SK-N-SH treated with all-trans-retinoic acid at 6 μM for 48 hours (cell line): Measurements from ENCODE around the gene CLEC16A.

Experiments used
- CREB5 ChIP-seq: fragments of 250-450 bp; sonication (Bioruptor Pico); IDR thresholded peaks from 2 replicates; pipeline ENCODE4 v1.5.1; 2020; ENCODE audit warnings: low read depth, mild to moderate bottlenecking, moderate library complexity
- CSDC2 ChIP-seq: fragments of 250-450 bp; sonication (Bioruptor Pico); IDR thresholded peaks from 2 replicates; pipeline ENCODE4 v1.5.0; 2020; ENCODE audit warnings: mild to moderate bottlenecking, moderate library complexity
- GLIS3 ChIP-seq: fragments of 250-450 bp; sonication (Bioruptor Pico); IDR thresholded peaks from 2 replicates; pipeline ENCODE4 v1.5.0; 2020; ENCODE audit warnings: mild to moderate bottlenecking, moderate library complexity
- TCF4 ChIP-seq: fragments of 250-450 bp; sonication (Bioruptor Pico); IDR thresholded peaks from 2 replicates; pipeline ENCODE4 v1.8.0; 2021; ENCODE audit warnings: mild to moderate bottlenecking, moderate library complexity, borderline replicate concordance
- ZFP3 ChIP-seq: fragments of 250-450 bp; sonication (Bioruptor Pico); IDR thresholded peaks from 2 replicates; pipeline ENCODE4 v1.5.0; 2020; ENCODE audit warnings: mild to moderate bottlenecking, moderate library complexity
- ZNF565 ChIP-seq: fragments of 450-650 bp; formaldehyde crosslinking; conservative IDR thresholded peaks from 2 replicates; pipeline ENCODE4 v1.5.0; 2020; ENCODE audit warnings: low read depth, mild to moderate bottlenecking, moderate library complexity
- ZNF70 ChIP-seq: fragments of 450-650 bp; formaldehyde crosslinking; IDR thresholded peaks from 2 replicates; pipeline ENCODE4 v1.5.0; 2020; ENCODE audit warnings: mild to moderate bottlenecking, moderate library complexity

DNA sequence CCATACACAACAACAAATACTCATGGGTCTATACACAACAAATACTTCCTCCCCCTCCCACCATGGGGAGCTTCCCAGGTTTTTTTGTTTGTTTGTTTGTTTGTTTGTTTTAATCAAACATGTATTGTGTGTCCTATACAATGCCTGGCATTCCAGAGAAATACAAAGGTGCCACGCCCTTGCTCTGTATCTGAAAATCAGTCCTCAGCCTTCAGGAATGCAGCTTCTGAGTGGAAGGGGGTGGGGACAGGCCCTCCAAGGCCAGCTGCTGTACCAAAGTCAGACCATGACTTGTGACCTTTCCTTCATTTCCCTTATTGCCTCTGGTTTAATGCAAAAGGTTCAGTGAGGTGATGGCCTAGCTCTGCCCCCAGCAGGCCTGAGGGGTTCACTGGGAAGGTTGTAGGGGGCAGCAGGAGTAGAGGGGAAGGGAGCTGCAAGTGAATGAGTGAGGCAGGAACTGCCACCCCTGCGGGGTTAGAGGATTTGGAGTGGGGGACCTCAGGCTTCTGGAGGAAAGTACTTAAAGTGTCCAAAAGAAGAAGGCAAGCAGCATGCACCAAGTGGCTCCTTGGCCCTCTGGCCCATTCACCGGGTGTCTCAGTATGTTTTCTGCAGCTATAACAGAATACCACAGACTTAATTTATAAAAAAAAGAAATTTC lies 105.2 kb downstream of the CLEC16A start:
- TF ChIP-seq GLIS3 (CRISPR knock-in tag) (no peak), CREB5 (CRISPR knock-in tag) (no peak), ZNF70 (CRISPR knock-in tag) (no peak), ZNF565 (no peak), TCF4 (CRISPR knock-in tag) (no peak), ZFP3 (CRISPR knock-in tag) (no peak), CSDC2 (no peak)
